COLO668 (cell line): ENCODE measurements around the gene MUC6.

Experiments used
- DNase-seq: peaks from one replicate; lab custom pipeline; 2025; ENCODE audit not compliant: unreplicated experiment; lab: John Stamatoyannopoulos, UW

The MUC6 gene

DNA sequence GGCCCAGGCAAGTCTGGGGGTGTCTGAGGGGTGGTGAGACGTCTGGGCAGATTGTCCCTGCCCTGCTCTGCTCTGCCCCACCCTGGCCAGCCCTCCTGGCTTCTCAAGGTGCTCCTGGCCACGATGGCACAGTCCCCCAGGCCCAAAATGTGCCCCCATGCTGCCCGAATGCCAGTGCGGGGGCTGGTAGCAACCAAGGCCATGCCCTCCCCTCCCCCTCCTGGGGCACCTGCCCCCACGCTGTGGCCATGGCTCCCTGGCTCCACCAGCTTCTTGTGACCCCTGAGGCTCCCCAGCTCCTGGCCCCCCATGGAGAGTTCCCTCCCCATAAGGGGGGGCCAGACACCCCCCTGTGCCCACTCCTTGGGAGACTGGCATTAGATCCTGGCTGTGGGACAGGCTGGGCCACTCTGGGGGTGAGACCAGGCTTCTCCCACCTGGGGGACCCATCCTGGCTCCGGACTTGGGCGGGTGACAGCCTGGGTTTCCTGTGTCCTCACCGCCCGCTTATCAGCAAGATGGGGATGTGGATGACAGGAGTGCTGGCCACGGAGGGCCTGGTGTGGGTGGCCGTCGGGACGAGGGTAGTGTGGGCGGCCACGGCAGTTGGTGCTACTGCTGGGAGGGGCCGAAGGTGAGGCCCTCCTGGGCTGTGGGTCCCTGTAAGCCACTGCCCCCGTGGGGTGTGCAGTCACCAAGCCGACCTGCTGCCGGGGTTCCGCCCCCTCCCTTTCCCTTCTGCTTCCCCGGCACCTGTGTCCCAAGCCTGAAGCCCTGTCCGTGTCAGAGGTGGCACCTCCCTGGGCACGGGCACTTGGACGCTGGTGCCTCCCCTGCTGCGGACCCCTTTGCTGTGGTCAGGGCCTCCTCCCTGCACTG is 15.9 kb upstream of the MUC6 start:
- DNase-seq = no peak

DNA sequence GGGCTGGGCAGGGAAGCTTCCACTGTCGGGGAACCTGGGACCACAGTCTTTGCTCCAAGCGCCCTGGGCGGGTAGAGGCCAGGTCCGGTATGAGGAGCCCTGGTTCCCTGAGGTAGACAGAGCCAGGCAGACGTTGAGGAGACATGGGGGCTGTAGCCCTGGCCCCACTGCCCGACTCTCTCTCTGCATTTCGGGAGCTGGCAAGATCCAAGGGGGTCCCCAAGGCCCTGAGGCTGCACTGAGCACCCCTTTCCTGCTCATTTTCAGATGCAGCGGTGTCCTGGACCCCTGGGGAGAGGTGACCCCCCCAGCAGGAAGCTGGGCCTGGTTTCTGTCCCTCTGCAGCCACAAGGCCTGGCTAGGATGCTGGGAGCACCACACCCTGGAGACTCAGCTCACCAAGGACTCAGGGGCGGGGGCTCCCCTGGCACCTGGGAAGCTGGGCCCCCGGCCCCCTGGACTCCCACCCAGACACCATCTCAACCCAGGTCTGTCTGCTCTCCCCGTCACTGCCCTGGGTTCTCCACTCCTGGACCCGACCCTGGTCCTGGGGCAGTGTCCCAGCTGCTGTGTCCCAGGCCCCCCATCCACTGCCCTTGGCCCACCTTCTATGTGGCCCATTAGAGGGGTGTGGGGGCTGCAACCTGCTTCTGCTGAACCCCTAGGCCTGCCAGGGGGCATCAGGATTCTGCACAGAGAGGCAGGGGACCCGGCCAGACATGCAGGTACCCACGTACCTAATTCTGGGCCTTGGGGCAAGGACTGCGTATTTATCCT is 15.0 kb upstream of the MUC6 start:
- no peak for DNase-seq

DNA sequence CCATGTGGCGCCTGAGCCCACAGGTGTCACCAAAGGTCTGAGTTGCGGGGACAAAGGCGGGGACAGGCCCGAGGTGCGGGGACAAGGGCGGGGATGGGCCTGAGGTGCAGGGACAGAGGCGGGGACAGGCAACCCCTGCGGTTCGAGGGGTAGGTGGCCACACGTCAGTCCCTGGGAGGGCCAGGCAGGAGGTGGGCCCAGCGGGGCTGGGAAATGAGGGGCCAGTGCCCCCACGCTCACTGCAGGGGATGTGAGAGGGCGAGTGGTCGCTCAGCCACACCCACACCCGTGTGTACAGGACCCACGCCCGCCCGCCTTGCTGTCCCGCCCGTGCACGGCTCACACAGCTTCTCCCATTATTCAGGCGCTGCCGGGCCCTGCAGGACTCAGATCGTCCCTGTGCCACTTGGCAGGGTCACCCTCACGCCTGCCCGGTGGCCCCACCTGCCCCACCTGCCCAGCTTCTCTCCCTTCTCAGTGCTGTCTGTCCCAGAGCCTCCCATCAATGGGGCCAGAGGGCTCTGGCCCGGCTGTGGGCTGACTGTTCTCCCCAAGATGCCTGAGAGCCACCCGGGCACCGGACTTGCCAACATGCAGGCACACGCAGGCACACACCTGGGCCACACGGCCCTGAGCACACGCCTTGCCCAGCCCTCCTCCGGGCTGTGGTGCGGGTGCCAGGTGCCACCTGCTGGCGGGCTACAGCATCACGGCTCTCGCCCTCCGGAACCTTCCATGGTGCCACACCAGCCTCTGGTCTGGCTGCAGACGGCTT is 14.2 kb upstream of the MUC6 start:
- peak; percentile 62 for DNase-seq

DNA sequence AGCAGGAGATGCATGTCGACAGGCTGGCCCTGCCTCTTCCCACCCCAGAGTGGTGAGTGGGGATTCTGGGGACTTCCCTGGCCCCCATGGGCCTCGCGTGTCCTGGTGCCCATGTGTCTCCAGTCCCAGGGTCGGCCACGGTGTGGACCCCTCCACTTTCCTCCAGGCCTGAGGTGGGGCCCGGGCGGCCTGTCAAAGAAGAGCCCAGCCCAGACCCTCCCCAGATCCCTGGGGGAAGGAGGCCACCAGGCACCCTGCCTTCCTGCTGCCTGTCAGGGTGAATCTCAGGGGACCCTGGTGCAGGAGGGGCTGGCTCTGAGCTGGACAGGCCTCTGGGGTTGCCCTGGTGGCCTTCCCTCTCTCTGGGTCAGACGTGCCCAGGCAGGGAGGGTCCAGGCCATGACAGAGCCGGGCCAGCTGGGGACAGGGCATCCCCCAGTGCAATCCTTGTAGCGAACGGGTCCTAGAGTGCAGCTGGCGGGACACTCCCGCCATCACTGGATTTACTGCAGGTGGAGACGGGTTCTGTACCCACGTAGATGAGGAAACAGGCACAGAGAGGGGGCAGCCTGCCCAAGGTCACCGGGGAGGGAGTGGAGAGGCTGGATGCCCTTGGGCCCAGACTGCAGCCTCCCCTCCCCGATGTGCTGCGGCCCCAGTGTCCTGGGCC is 13.5 kb upstream of the MUC6 start:
- DNase-seq = no peak

DNA sequence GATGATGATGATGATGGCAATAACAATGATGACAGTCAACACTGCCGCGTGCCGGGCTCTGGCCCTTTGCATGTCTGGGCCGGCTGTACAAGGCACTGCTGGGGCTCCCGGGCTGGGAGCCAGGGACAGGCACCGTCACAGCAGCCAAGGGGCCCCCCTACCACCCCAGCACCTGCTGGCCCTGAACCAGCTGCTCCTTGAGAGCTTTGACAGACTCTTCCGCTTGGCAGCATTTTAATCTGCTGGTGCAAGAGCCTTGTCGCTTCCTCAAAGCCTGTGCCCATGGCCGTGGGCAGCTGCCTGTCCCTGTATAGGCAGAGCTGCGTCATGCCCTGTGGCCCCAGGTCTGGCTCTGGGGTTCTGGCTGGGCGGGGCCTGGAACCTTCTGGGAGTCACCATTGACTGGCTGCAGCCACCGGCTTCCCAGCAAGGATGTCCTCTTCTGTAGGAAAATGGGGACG is 12.9 kb upstream of the MUC6 start:
- DNase-seq = no peak

DNA sequence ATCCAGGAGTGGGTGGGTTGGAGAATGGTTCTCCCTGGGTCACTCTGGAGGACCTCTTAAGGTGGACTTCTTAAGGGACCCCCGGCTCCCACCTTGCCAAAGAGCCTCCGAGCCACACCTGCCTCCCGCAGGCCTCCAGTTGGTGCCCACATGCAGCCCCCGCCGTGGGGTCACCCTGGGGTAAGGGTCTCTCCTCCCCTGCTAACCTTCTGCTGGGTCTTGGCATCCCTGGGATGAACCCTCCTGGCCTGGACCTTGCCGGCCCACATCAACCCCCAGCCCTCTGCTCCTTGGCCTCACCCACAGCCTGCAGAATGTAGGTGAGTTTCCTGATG is 12.5 kb upstream of the MUC6 start:
- DNase-seq = no peak

DNA sequence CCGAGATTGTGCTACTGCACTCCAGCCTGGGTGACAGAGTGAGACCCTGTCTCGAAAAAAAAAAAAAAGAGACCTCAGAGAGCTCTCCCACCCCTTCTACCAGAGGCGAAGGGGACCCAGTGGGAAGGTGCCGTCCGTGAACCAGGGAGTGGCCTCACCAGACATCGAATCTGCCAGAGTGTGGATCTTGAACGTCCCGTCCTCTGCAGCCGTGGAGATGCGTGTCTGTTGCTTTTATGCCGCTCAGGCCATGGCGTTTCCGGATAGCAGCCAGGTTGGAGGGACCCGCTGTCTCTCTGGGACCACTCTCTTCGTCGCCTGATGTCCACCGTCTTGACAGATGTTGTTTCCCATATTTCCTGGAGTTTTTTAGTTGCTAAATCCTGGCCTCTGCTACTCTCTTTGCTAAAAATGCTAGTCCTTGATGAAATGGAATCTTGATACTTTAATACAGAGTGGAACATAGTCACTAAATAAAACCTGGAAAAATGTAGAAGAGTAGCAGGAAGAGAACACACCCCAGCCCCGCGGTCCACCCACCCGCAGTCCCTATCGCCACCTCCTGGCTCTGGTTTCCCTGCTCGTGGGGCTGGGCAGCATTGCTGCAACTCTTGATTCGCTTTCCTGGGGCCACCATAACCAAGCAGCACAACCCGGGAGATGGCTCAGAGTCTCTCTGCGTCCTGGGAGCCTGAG is 12.0 kb upstream of the MUC6 start:
- DNase-seq = no peak

DNA sequence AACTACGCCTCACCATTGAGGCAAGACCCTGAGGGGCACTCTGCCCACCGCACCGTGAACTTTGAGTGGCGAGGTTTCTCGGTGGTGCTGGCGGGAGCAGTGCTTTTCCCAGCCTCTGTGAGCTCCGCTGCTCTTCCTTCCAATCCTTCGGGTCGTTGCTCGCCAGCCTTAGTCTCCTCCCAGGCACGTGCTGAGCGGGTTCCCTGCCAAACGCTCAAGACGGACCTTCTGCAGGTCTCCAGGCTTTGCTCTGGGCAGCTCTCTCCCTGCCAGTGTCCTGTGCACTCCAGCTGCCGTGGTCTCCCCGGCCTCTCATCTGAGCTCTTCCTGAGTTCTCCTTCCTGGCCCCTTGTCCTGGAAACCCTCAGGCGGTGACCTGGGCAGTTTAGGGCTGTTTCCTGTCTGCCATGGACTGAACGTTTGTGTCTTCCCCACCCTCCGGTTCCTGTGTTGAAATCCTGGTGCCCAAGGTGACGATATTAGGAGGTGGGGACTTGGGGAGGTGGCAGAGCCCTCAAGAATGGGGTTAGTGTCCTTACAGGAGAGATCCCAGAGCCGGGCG is 11.2 kb upstream of the MUC6 start:
- DNase-seq = no peak

DNA sequence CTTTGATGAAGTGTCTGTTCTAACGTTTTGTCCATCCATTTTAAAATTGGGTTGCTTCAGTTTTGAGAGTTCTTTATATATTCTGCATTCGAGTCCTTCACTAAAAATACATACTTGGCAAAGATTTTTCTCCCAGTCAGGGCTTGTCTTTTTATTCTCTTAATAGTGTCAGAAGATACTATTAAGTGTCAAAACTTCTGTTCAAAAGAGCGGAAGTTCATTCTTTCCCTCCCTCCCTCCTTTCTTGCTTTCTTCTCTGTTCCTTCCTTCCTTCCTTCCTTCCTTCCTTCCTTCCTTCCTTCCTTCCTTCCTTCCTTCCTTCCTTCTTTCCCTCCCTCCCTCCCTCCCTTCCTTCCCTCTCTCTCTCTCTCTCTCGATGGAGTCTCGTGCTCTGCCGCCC is 7.6 kb upstream of the MUC6 start:
- DNase-seq = no peak

DNA sequence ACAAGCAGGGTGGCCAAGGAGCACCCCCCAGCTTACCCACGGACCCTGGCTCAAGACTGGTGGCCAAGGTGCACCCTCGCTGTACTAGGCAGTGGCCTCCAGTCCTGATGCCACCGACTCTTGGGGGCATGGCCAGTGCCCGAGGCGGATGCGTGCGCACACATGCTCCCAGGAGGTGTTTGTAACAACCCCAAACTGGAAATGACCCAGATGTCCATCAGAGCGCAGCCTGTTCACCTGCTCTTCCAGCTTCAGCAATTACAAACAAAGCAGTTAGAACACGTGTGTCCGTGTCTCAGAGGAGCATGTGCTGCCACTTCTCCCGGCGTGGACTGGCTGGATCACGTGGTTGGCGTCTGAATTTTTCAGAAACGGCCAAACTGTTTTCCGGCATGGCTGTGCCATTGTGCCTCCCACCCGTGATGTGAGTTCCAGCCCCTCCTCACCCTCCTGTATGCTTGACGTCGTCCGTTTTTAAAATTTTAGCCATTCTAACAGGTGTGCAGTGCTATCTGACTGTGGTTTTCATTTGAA is 7.1 kb upstream of the MUC6 start:
- DNase-seq = peak; percentile 18

DNA sequence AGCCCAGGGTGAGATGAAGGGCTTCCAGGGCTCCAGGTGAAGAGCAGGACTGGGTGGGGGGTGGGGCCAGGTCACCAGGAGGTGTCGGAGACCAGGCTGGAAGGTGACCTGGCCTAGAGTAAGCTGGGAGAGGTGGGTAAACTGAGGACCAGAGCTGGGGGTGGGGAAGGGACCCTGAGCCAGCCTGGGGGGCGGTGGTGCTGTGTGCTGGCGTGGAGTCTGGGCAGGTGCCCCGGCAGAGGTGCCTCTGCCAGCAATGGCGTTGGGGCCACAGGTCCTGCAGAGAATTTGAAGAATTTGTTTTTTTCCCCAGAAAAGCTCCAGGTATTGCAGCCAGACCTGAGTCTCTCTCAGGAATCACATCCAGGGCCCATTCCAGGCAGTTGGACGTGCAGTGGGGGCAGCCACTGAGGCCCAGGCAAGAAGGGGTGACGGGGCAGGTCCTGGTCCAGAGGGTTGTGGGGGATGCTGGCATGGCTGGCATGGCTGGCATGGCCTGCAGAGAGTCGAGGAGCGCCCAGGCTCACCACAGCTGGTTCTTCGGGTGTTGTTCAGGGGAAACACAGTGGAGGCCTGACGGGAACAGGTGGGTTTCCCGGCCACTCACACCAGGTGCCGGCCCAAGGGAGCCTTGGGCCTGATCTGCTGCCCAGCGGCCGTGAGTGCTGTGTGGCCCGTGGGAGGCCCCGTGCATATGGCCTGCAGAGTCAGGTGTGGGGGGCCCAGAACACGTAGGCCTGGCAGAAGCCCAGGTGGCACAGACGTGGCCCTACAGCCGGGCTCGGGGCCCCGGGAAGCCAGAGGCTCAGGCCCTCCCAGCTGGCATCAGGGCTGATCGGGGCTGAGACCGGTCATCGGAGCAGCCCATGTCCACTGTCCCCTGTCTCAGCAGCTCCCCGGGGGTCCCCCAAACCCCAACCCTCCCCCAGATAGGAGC is 6.4 kb upstream of the MUC6 start:
- DNase-seq = no peak

DNA sequence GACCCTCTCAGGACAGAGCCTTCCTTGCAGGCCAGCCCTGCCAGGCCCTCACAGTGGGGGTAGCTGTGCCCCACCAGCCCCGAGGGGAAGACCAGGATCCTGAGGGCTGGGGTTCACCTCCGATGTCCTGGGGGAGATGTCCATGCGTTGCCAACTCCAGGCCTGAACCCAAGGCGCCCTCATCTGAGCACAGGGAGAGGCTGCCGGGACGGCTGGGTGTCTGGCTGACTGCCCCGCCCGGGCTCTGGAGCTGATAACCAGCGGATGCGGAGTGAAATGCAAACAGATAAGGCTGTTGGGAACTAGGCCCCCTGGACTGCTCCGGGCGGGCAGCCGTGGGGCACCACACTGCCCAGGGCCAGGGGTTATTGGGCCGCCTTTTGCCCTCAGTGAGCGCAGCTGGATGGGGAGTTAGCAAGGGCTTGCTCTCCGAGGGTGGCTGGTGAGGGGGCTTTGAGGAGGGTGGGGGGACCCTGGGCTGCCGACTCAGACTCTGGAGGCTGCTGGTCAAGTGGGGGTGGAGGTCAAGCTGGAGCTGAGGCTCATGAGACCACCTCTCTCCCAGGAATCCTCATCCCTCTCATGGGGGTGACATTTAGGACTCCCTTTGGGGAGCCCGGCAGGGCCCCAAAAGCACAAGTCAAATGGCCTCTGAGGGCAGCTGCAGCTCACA is 5.6 kb upstream of the MUC6 start:
- DNase-seq = no peak

DNA sequence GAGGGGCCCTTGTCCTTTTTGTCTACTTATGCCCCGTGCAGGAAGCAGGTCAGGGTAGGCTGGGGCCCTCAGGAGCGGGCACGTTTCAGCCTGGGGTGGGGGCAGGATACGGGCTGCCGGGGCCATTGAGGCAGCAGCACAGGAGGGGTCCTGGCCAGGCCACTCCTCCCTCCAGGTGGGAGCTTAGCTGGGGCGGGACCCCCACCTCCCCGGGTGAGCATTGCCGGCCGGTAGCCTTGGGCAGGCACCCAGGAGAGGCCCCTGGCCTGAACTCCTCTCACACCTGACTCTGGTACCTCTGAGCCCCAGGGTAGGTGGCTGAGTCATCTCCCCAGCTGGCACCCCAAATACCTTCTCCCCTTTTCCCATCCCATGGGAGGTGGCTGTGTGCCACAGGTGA is 5.0 kb upstream of the MUC6 start:
- no peak for DNase-seq

DNA sequence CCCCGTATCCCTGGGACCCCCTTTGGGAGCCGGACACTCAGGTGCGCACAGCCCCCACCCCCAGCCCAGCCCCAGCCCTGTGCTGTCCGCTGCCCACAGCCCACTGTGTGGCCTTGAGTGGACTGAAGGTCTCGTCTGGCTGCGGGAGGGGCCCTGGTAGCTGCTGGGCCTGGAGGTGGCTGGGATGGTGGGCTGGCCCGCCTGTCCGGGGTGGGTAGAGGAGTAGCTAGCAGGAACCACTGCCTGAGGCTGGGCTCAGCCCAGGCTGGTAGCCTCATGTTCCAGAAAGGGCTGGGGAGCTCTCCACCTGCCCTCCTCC is 4.6 kb upstream of the MUC6 start:
- no peak for DNase-seq

DNA sequence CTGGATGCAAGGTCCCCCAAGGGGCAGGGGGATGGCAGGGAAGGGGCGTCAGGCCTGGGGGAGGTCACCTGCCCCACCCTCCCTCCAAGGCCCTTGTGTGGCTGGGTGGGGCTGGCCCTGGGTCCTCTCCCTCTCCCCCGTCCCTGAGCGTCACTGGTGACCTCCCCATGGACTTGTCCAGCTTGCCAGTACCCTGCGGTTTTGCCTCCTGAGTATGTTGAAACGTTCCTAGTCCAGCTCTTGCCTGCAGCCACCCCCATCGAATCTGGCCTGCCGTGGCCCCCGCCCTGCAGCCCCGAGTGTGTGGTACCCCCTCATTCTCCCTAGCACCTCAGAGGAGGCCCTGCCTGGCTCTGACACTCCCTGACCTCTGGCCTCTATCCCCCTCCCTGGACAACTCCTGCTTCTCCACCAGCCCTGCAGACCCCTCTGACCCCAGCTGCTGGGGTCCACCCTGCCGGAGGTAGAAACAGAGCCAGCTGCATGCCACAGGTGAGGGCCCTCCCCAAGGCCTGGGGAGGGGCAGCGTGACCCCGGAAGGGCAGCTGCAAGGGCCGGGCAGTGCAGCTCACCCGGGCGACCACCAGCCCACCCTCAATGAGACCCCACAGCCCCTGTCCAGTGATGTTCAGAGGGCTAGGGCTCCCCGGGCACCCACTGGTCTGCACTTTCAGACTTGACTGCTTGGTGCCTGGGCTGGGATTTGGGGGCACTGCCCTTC is 4.1 kb upstream of the MUC6 start:
- no peak for DNase-seq

DNA sequence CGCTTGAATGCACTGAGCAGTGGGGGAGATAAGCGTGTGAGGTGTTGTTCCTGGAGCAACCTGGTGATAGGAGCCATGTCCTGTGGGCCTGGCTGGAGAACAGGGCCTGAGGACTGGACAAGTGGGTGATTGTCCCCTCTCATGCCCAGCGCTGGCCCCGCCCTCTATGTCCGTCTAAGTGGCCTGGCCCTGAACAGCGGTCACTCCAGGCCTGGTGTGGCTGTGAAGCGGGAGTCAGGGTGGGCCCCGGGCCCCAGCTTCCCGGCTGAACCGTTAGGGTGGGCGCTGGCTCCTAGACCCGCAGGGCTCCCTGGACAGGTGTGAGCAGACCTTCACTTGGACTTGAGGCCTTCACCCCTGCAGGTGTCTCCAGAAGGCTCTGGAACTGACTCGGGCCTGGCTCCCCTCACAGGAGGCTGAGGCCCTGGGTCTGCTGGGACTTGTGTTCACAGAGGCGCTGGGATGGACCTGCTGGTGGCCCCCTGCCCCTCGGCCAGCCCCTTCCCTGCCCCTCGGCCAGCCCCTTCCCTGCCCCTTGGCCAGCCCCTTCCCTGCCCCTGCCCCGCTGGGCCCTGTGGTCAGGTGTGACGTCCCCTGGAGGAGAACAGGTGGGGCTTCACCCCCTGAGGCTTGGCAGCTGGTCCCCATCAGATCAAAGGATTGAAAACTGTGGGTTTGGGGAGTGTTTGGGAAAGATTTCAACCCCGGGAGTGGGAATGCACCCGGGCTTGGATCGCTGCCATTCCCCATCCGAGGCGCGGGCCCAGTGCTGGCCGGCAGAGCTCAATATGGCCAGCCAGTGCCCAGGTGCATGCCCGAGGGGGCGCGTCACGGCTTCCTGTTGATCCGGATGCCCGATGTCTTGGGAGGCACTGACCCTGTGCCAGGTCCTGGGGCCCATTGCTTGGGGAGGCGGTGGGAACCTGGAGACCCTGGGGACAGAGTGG is 3.2 kb upstream of the MUC6 start:
- no peak for DNase-seq

DNA sequence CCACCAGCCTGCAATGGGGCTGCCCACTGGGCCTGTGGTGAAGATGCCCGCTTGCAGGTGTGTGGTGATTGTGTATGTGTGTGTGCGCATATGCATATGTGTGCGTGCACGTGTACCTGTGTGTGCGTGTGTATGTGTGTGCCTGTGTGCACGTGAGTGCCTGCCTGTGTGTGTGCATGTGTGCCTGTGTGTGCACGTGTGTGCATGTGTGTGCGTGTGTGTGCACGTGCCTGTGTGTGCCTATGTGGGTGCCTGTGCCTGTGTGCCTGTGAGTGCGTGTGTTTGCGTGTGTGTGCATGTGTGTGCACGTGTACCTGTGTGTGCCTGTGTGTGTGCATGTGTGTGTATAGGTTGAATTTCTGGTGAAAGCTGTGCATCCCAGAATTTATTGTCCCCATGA is 2.4 kb upstream of the MUC6 start:
- DNase-seq = no peak
